Brain microvascular endothelial cell (primary cell): Measurements from ENCODE around the gene ADRA2C.
A peak's percentile ranks its signal among the peaks of the same experiment; 100 is the strongest.

Experiments used
- DNase-seq: peaks from one replicate; pipeline ENCODE4 v3.0.0-alpha.2; 2020
- H3K27ac ChIP-seq: fragments of 250-450 bp; sonication (Bioruptor Pico); 2 replicates; pipeline ENCODE4 v1.5.1; 2020; ENCODE audit warnings: mild to moderate bottlenecking, moderate library complexity
- H3K27me3 ChIP-seq: fragments of 250-450 bp; sonication (Bioruptor Pico); replicated peaks from 2 replicates; pipeline ENCODE4 v1.5.1; 2020; ENCODE audit warnings: mild to moderate bottlenecking
- H3K36me3 ChIP-seq: fragments of 250-450 bp; sonication (Bioruptor Pico); replicated peaks from 2 replicates; pipeline ENCODE4 v1.5.1; 2020; ENCODE audit warnings: mild to moderate bottlenecking
- H3K4me3 ChIP-seq: 2 replicates; pipeline ENCODE4 v1.5.1; 2011; ENCODE audit warnings: low read depth, mild to moderate bottlenecking, control low read depth, low read length, moderate library complexity
- CTCF ChIP-seq: IDR thresholded peaks from 2 replicates; pipeline ENCODE4 v1.5.1; 2011; ENCODE audit warnings: low read depth, mild to moderate bottlenecking, moderate library complexity, low read length, control low read depth, inconsistent platforms; ENCODE audit errors: missing control alignments
- in situ Hi-C: cut with HindIII; loops from 2 replicates; pipeline ENCODE4 v1.10.0; 2017; ENCODE audit warnings: low sequenced_read_pairs, low pct_ligation_motif_present

ADRA2C gene

GRCh38 chr4:3744901-3745300 is 21.3 kb upstream of the ADRA2C start:
- TF ChIP-seq CTCF: no peak
- DNase-seq: no peak
- H3K4me3 ChIP-seq: no peak overlapping the region
- peaks cover 27% of the 10 kb centered on the region for H3K27me3 ChIP-seq
- H3K27ac ChIP-seq: no peak overlapping the region
- no peaks in the 10 kb centered on the region for H3K36me3 ChIP-seq
- in situ Hi-C loops: no loop called here

- no peak for TF ChIP-seq CTCF
- no peaks in the 10 kb centered on the region for H3K36me3 ChIP-seq
- in situ Hi-C loops: no loop called here
- no peak overlapping the region for H3K4me3 ChIP-seq
- peaks cover 27% of the 10 kb centered on the region for H3K27me3 ChIP-seq
- DNase-seq: no peak
- no peak overlapping the region for H3K27ac ChIP-seq
Observed at GRCh38 chr4:3745886-3746656, 20.1 kb upstream of the ADRA2C start.

- Histone ChIP-seq H3K27me3 (peaks cover 27% of the 10 kb centered on the region), H3K36me3 (no peaks in the 10 kb centered on the region), H3K4me3 (no peak overlapping the region), H3K27ac (no peak overlapping the region)
- in situ Hi-C loops: no loop called here
- no peak for DNase-seq
- TF ChIP-seq CTCF: no peak
Observed at GRCh38 chr4:3746701-3747580, 19.2 kb upstream of the ADRA2C start.

- in situ Hi-C loops: no loop called here
Observed at GRCh38 chr4:3747581-3747904, 18.6 kb upstream of the ADRA2C start.

GRCh38 chr4:3748136-3748898 is 17.9 kb upstream of the ADRA2C start:
- Histone ChIP-seq H3K36me3 (no peaks in the 10 kb centered on the region), H3K4me3 (no peak overlapping the region), H3K27ac (no peak overlapping the region), H3K27me3 (peaks cover 26% of the 10 kb centered on the region)
- no peak for DNase-seq
- in situ Hi-C loops: no loop called here
- TF ChIP-seq CTCF: no peak

More at GRCh38 chr4:3747581-3747904, 18.6 kb upstream of the ADRA2C start:
- no peak overlapping the region for H3K27ac ChIP-seq
- peak; percentile 52 for TF ChIP-seq CTCF
- H3K27me3 ChIP-seq: peaks cover 27% of the 10 kb centered on the region
- H3K4me3 ChIP-seq: no peak overlapping the region
- no peak for DNase-seq
- no peaks in the 10 kb centered on the region for H3K36me3 ChIP-seq
